GM15510 (cell line): Measurements from ENCODE around the gene PPP6R3.

Source experiments
- POLR2A ChIP-seq: IDR thresholded peaks from 3 replicates; pipeline ENCODE4 v1.6.1; 2011; ENCODE audit warnings: borderline replicate concordance; ENCODE audit not compliant: insufficient read length; ENCODE audit errors: extremely low read depth

PPP6R3 gene

GRCh38 chr11:68460741-68461574, at the start of gene PPP6R3:
PPP6R3 (plus strand) TSS chr11:68460752; CDS start chr11:68537665, 76,913 bp downstream.
- TF ChIP-seq POLR2A = peak; percentile 89

- no peak for TF ChIP-seq POLR2A
Observed at GRCh38 chr11:68411501-68411991, 49.0 kb upstream of the PPP6R3 start.

- no peak for TF ChIP-seq POLR2A
Observed at GRCh38 chr11:68412593-68413475, 47.7 kb upstream of the PPP6R3 start.

GRCh38 chr11:68413591-68413999, 47.0 kb upstream of the PPP6R3 start:
- TF ChIP-seq POLR2A = no peak

GRCh38 chr11:68414496-68415221, 45.9 kb upstream of the PPP6R3 start:
- TF ChIP-seq POLR2A = no peak

GRCh38 chr11:68416070-68416578, 44.4 kb upstream of the PPP6R3 start:
- no peak for TF ChIP-seq POLR2A

- no peak for TF ChIP-seq POLR2A
Observed at GRCh38 chr11:68418648-68419047, 41.9 kb upstream of the PPP6R3 start.

- no peak for TF ChIP-seq POLR2A
Observed at GRCh38 chr11:68420171-68420570, 40.4 kb upstream of the PPP6R3 start.

GRCh38 chr11:68423481-68423880, 37.1 kb upstream of the PPP6R3 start:
- TF ChIP-seq POLR2A = no peak

- TF ChIP-seq POLR2A = no peak
Observed at GRCh38 chr11:68424101-68424632, 36.4 kb upstream of the PPP6R3 start.

GRCh38 chr11:68424981-68425865, 35.3 kb upstream of the PPP6R3 start:
- TF ChIP-seq POLR2A = no peak

GRCh38 chr11:68425866-68426380, 34.6 kb upstream of the PPP6R3 start:
- no peak for TF ChIP-seq POLR2A

- no peak for TF ChIP-seq POLR2A
Observed at GRCh38 chr11:68429661-68430060, 30.9 kb upstream of the PPP6R3 start.

- no peak for TF ChIP-seq POLR2A
Observed at GRCh38 chr11:68430384-68430783, 30.2 kb upstream of the PPP6R3 start.

- no peak for TF ChIP-seq POLR2A
Observed at GRCh38 chr11:68430801-68431200, 29.8 kb upstream of the PPP6R3 start.
